ENCODE measurements around the gene NTN1.

The NTN1 gene

GRCh38 chr17:9241371-9241712 lies 220.0 kb downstream of the NTN1 start:
- Mint-ChIP-seq H3K4me1 (ENCODE audit: low read depth) (peaks cover 8% of the 10 kb centered on the region), H3K36me3 (ENCODE audit: low read depth) (no peaks in the 10 kb centered on the region), H3K9me3 (no peaks in the 10 kb centered on the region), H3K27me3 (ENCODE audit: low read depth) (no peaks in the 10 kb centered on the region), H3K4me3 (peak overlapping the region; percentile 24), H3K27ac (no peak overlapping the region)
- no peak for DNase-seq (ENCODE audit: low spot score)

GRCh38 chr17:9241774-9242496 lies 220.6 kb downstream of the NTN1 start:
- DNase-seq (ENCODE audit: low spot score): no peak
- Mint-ChIP-seq H3K9me3 (no peaks in the 10 kb centered on the region), H3K27me3 (ENCODE audit: low read depth) (no peaks in the 10 kb centered on the region), H3K4me1 (ENCODE audit: low read depth) (peaks cover 8% of the 10 kb centered on the region), H3K4me3 (no peak overlapping the region), H3K36me3 (ENCODE audit: low read depth) (no peaks in the 10 kb centered on the region), H3K27ac (no peak overlapping the region)

DNA sequence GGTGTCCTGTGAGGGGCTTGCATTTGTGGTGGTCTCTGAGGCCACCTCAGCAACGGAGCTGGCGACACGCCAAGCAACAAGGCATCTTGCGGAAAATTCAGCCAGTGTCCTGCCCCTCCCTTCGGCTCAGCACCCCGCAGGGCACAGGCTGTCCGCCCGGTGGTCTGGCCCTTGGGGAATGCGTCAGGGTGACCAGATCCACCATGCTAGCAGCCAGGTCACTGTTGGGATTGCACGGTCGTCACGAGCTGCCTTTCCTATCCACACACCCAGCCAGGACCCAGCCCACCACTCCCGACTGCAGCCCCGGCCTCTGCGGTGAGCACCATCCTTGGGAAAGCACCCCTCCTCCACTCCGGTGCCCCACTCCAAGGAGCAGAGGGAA lies 221.2 kb downstream of the NTN1 start:
- no peaks in the 10 kb centered on the region for H3K27me3 Mint-ChIP-seq (ENCODE audit: low read depth)
- no peaks in the 10 kb centered on the region for H3K36me3 Mint-ChIP-seq (ENCODE audit: low read depth)
- no peak overlapping the region for H3K27ac Mint-ChIP-seq
- H3K4me1 Mint-ChIP-seq (ENCODE audit: low read depth): peaks cover 8% of the 10 kb centered on the region
- DNase-seq (ENCODE audit: low spot score): no peak
- H3K9me3 Mint-ChIP-seq: no peaks in the 10 kb centered on the region
- H3K4me3 Mint-ChIP-seq: no peak overlapping the region

GRCh38 chr17:9242983-9243382 lies 221.7 kb downstream of the NTN1 start:
- no peaks in the 10 kb centered on the region for H3K36me3 Mint-ChIP-seq (ENCODE audit: low read depth)
- H3K4me3 Mint-ChIP-seq: no peak overlapping the region
- H3K27me3 Mint-ChIP-seq (ENCODE audit: low read depth): no peaks in the 10 kb centered on the region
- peaks cover 8% of the 10 kb centered on the region for H3K4me1 Mint-ChIP-seq (ENCODE audit: low read depth)
- no peaks in the 10 kb centered on the region for H3K9me3 Mint-ChIP-seq
- no peak overlapping the region for H3K27ac Mint-ChIP-seq
- DNase-seq (ENCODE audit: low spot score): no peak

DNA sequence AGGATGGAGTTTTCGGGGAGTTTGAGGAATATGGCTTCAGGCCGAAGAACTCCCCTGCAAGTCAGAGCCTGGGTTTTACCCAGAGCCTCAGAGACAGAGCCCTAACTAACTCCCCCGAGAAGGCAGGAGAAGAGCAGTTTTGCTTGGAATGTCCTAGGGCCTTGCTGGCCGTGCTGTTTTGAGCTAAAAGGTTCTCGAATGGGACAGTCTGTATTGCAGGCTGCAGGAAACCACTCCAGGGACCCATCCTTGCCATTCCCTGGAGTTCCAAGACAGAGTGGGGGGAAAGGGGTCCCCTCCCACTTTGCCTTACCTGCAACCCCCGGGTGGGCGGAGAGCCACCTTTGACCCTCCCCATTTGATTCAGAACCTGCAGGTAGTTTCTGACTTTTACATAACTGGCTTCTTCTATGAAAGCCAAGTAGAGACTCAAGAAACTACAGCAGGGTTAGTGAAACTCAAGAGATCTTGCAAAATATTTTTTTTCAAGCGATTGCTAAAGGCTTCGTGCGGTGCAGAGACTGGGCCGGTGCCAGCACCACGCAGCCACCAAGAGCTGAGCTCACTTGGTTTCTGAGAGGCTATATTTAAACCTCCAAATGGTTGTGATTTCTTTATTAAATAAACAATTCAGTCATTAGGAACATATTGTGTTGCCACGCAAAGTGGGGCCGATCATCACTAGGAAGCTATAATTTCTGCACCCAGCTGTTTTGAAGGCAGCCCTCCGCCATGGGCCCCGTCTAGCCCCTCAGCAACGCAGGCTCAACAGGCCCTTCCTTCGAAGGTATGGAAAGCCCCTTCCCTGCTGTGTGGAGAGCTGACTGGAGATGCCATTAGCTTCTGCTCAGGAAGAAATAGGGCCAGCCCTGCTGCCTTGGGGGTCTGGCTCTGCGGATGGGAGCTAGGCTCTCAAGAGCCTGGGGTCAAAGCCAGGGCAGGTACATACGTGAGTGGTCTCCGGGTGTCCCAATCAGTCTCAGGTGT lies 223.0 kb downstream of the NTN1 start:
- H3K36me3 Mint-ChIP-seq (ENCODE audit: low read depth): no peaks in the 10 kb centered on the region
- no peaks in the 10 kb centered on the region for H3K9me3 Mint-ChIP-seq
- no peak overlapping the region for H3K27ac Mint-ChIP-seq
- H3K4me3 Mint-ChIP-seq: no peak overlapping the region
- peaks cover 4% of the 10 kb centered on the region for H3K4me1 Mint-ChIP-seq (ENCODE audit: low read depth)
- no peak for DNase-seq (ENCODE audit: low spot score)
- H3K27me3 Mint-ChIP-seq (ENCODE audit: low read depth): no peaks in the 10 kb centered on the region

GRCh38 chr17:9247401-9247938 lies 226.2 kb downstream of the NTN1 start:
- no peak for DNase-seq (ENCODE audit: low spot score)
- Mint-ChIP-seq H3K4me1 (ENCODE audit: low read depth) (peaks cover 4% of the 10 kb centered on the region), H3K27ac (no peak overlapping the region), H3K27me3 (ENCODE audit: low read depth) (no peaks in the 10 kb centered on the region), H3K36me3 (ENCODE audit: low read depth) (no peaks in the 10 kb centered on the region), H3K4me3 (no peak overlapping the region), H3K9me3 (no peaks in the 10 kb centered on the region)

GRCh38 chr17:9249245-9249953 lies 228.1 kb downstream of the NTN1 start:
- Mint-ChIP-seq H3K4me3 (no peak overlapping the region), H3K9me3 (no peaks in the 10 kb centered on the region), H3K4me1 (ENCODE audit: low read depth) (peaks cover 15% of the 10 kb centered on the region), H3K36me3 (ENCODE audit: low read depth) (no peaks in the 10 kb centered on the region), H3K27ac (no peak overlapping the region), H3K27me3 (ENCODE audit: low read depth) (no peaks in the 10 kb centered on the region)
- DNase-seq (ENCODE audit: low spot score): no peak

DNA sequence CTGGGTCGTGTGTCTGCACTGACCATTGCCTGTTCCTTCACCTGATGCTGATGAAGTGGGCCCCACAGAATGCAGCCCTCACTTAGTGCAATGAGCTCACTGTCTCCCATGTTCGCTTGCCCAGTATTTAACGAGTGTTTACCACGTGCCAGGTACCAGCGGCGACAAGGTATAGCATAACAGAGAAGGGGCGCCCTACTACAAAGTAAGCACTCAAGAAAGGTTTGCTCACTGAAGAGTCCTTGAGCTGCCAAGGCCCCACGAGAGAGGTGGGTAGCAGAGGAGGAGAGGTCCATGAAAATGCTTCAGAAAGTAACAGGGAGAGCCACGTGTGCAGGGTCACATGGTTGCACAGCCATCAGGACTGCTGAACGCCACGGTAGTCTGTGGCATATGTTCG lies 230.0 kb downstream of the NTN1 start:
- no peaks in the 10 kb centered on the region for H3K27me3 Mint-ChIP-seq (ENCODE audit: low read depth)
- H3K36me3 Mint-ChIP-seq (ENCODE audit: low read depth): no peaks in the 10 kb centered on the region
- H3K4me3 Mint-ChIP-seq: no peak overlapping the region
- H3K27ac Mint-ChIP-seq: no peak overlapping the region
- DNase-seq (ENCODE audit: low spot score): no peak
- H3K9me3 Mint-ChIP-seq: no peaks in the 10 kb centered on the region
- H3K4me1 Mint-ChIP-seq (ENCODE audit: low read depth): peaks cover 16% of the 10 kb centered on the region

GRCh38 chr17:9253308-9253707 lies 232.0 kb downstream of the NTN1 start:
- H3K27ac Mint-ChIP-seq: peak overlapping the region; percentile 42
- H3K36me3 Mint-ChIP-seq (ENCODE audit: low read depth): no peaks in the 10 kb centered on the region
- H3K4me3 Mint-ChIP-seq: no peak overlapping the region
- H3K9me3 Mint-ChIP-seq: no peaks in the 10 kb centered on the region
- no peak for DNase-seq (ENCODE audit: low spot score)
- H3K27me3 Mint-ChIP-seq (ENCODE audit: low read depth): no peaks in the 10 kb centered on the region
- H3K4me1 Mint-ChIP-seq (ENCODE audit: low read depth): peaks cover 16% of the 10 kb centered on the region

DNA sequence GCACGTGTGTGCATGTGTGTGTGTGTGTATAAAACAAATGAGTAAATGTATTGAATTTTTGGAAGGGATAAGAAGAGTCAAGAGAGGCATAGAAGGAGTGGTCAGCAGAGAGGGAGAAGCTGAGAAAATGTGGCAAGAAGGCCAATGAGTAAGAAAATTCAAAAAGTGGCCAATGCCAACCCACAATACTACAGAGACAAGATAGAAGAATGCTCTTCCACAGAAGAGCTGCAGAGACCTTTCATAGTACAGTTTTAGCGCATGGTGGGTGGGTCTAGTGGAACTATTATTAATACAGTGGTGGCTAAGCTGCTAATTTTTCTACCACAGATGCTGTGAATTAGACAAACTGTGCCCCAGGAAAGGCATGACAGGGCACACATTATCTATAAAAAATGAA lies 233.5 kb downstream of the NTN1 start:
- DNase-seq (ENCODE audit: low spot score): no peak
- H3K27ac Mint-ChIP-seq: no peak overlapping the region
- no peak overlapping the region for H3K4me3 Mint-ChIP-seq
- no peaks in the 10 kb centered on the region for H3K9me3 Mint-ChIP-seq
- H3K36me3 Mint-ChIP-seq (ENCODE audit: low read depth): no peaks in the 10 kb centered on the region
- H3K27me3 Mint-ChIP-seq (ENCODE audit: low read depth): no peaks in the 10 kb centered on the region
- H3K4me1 Mint-ChIP-seq (ENCODE audit: low read depth): peaks cover 16% of the 10 kb centered on the region

DNA sequence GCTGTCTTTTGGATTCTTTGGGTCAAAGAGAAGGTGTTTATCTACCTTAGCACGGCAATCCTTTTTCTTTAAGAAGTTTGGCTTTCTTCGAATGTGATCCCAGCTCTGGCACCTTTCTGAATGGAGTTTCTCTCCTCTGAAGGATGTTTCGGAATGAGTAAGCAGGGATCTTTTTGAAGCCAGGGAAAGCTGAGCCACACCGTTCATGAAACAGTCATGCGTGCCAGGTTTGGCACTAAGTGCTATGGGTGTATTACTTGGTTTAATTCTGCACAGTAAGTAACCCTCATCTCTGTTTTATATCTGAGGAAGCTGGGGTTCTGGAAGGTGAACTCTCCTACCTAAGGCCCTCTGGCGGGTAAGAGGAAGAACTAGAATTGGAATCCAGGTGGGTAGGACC lies 234.5 kb downstream of the NTN1 start:
- no peaks in the 10 kb centered on the region for H3K36me3 Mint-ChIP-seq (ENCODE audit: low read depth)
- H3K27ac Mint-ChIP-seq: no peak overlapping the region
- H3K4me1 Mint-ChIP-seq (ENCODE audit: low read depth): peaks cover 16% of the 10 kb centered on the region
- no peaks in the 10 kb centered on the region for H3K9me3 Mint-ChIP-seq
- H3K27me3 Mint-ChIP-seq (ENCODE audit: low read depth): no peaks in the 10 kb centered on the region
- no peak overlapping the region for H3K4me3 Mint-ChIP-seq
- DNase-seq (ENCODE audit: low spot score): no peak

- Mint-ChIP-seq H3K4me3 (no peak overlapping the region), H3K36me3 (ENCODE audit: low read depth) (no peaks in the 10 kb centered on the region), H3K27me3 (ENCODE audit: low read depth) (no peaks in the 10 kb centered on the region), H3K27ac (no peak overlapping the region), H3K9me3 (no peaks in the 10 kb centered on the region), H3K4me1 (ENCODE audit: low read depth) (peaks cover 15% of the 10 kb centered on the region)
- no peak for DNase-seq (ENCODE audit: low spot score)
These were observed 235.0 kb downstream of the NTN1 start for GRCh38 chr17:9256361-9256750.

DNA sequence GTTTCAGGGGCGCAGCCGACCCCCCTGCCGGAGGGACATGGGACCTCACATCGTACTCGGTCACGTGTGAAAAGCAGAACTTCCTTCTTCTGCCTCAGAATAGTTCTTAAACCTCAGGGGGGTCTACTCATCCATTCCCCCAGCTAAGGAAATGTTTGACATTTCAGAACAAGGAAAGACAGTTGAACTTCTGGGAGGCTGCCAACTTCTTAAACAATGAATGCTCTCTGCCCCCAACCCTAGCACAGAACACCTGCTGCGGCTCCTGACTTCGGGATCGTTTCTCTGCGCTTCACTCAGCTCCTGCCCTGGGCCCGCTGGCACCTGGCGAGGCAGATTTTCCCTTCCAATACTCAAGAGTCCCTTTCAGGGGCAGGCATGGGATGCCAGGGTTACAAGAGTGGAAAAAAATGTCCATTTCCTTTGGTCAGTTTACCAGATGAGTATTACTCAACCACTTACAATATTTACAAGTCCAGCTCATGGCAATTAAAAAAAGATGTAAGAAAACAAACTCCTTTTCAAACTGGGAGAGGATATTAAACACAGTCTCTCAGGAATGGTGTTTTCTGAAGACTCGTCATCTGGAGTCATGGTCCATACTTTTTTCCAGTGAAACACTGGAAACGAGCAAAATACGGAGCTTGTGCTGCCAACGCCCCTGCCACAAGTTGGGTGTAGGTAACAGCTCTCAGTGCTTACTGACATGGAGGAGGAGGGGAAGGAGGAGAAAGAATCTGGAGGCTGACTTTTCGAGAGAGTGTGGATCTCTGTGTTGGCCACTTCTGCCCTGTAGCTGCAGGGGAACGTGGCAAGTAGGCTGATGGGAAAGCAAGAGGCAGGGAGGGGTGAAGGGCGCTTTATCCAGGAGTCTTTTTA lies 235.7 kb downstream of the NTN1 start:
- Mint-ChIP-seq H3K36me3 (ENCODE audit: low read depth) (no peaks in the 10 kb centered on the region), H3K4me1 (ENCODE audit: low read depth) (peaks cover 14% of the 10 kb centered on the region)
- DNase-seq (ENCODE audit: low spot score): no peak

More for the DNA sequence above, 235.7 kb downstream of the NTN1 start:
- Mint-ChIP-seq H3K4me3 (no peak overlapping the region), H3K9me3 (no peaks in the 10 kb centered on the region), H3K27ac (no peak overlapping the region), H3K27me3 (ENCODE audit: low read depth) (no peaks in the 10 kb centered on the region)
